ENCODE measurements around the gene NKX1-1. TPM values are rescaled to one million over a fixed set of nuclear protein-coding genes. Genes with fewer than 3 reads are reported as not detected.
A peak's percentile ranks its signal among the peaks of the same experiment; 100 is the strongest.

The NKX1-1 gene
- total RNA-seq, 4 donors from 2014 or later = not detected

DNA sequence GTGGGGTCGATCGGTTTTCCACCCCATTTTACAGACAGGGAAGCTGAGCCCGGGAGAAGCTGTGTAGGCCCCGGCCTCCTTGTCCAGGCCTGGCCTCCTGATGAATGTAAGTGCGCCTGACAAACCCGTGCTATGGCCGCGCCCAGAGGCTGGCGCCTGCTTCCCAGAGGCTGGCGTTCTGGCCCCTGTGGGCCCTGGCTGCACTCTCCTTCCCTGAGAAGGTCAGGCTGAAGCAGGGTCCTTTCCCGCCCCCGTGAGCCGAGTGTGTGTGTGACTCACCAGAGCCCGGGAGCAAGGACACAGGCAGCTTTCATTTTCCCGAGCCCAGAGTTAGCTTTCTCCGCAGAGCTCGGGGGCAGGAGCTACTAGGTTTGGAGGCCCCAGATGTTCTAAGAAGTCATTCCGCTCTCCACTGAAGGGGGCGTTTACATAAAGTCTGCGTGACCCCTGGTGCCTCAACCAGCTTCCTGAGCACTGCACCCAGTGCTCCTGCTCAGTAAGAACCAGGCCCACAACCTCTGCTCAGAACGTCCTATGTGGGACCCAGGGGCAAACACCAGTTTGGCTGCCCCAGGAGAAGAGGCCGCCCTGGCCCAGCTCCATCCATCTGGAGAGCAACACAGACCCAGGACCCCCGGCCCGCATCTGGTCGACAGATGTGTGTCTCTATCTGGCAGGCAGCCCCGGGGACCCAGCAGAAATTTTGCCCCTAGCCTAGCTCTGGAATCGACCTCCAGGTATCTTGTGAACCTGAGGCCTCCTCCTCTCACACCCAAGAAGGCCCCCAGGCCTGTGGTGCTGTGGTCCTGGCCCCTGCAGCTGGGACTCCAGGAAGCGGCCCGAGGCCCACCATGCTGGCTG lies 45.6 kb downstream of the NKX1-1 start:
- no peak for DNase-seq
- peaks cover under 1 to 91% (median 10%) of the 10 kb centered on the region in 3 donors for H3K36me3 ChIP-seq
- no peaks in the 10 kb centered on the region for H3K9me3 ChIP-seq
- no peaks in the 10 kb centered on the region for H3K27me3 ChIP-seq
- 82% methylated on average over 11 of the region's 29 CpGs; no CpG with 5 or more reads in 1 of the 2 donors for WGBS, 2 donors
- intact Hi-C loops (cut with DNase I) = no loop called here
- TF ChIP-seq POLR2A (IDR thresholded peaks at IDR 0.05) = no peak
- TF ChIP-seq, protein P1, sequence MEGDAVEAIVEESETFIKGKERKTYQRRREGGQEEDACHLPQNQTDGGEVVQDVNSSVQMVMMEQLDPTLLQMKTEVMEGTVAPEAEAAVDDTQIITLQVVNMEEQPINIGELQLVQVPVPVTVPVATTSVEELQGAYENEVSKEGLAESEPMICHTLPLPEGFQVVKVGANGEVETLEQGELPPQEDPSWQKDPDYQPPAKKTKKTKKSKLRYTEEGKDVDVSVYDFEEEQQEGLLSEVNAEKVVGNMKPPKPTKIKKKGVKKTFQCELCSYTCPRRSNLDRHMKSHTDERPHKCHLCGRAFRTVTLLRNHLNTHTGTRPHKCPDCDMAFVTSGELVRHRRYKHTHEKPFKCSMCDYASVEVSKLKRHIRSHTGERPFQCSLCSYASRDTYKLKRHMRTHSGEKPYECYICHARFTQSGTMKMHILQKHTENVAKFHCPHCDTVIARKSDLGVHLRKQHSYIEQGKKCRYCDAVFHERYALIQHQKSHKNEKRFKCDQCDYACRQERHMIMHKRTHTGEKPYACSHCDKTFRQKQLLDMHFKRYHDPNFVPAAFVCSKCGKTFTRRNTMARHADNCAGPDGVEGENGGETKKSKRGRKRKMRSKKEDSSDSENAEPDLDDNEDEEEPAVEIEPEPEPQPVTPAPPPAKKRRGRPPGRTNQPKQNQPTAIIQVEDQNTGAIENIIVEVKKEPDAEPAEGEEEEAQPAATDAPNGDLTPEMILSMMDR (IDR thresholded peaks at IDR 0.05) = no peak
- H3K4me1 ChIP-seq = peaks cover 0 to 19% (median 4%) of the 10 kb centered on the region in 3 donors
- no peak overlapping the region for H3K4me3 ChIP-seq
- H3K27ac ChIP-seq = peak overlapping the region in 2 of 4 donors; percentile 7 to 29

DNA sequence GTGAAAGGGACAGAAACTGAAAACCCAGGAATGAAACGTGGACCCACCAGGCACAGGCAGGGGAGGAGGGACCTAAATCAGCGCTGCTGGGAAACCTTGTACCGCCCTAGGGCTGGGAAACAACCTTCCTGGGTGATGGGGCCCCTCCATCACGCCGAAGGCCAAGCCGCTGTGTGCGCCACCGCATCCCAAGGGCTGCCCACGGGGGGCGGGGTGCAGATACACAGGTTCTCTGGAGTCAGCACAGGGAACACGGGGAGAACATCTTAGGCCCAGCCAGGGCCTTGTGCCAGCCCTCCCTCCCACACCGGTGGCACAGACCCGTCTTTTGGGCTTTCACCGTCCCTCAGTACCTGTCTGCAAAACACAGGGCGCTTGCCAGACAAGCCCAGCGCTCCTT lies 46.3 kb downstream of the NKX1-1 start:
- DNase-seq = no peak
- 60 to 88% methylated on average over 1 to 3 of the region's 16 CpGs for WGBS, 2 donors

DNA sequence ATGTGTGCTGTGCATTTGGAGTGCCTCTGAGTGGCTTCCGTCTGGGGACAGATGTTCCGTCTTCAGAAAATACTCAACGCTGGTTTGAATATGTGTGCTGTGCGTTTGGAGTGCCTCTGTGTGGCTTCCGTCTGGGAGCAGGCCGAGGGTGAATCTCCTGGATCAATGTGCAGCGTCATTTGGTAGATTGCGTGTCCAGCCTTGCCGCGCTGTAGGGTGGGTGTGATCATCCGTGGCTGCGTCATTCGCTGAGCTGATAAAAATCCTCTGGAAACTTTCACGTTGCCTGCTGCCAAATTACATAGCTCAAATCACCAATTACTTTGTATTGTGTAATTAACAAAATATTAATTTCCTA lies 47.1 kb downstream of the NKX1-1 start:
- no peak for TF ChIP-seq POLR2A (IDR thresholded peaks at IDR 0.05)
- TF ChIP-seq, protein P1 (IDR thresholded peaks at IDR 0.05) = no peak
- 86 to 90% methylated on average over 14 of the region's 14 CpGs for WGBS, 2 donors
- Histone ChIP-seq H3K27ac (no peak overlapping the region), H3K36me3 (peaks cover 10 to 94% (median 10%) of the 10 kb centered on the region in 3 donors), H3K27me3 (no peaks in the 10 kb centered on the region), H3K4me1 (peaks cover 0 to 7% (median 0%) of the 10 kb centered on the region in 3 donors), H3K4me3 (no peak overlapping the region), H3K9me3 (no peaks in the 10 kb centered on the region)
- intact Hi-C loops (cut with DNase I) = loop anchor here (10.0 kb wide), 1 partner anchor 266 kb away; no protein-coding TSS in a partner anchor
- no peak for DNase-seq

More for the DNA sequence above, 46.3 kb downstream of the NKX1-1 start:
- Histone ChIP-seq H3K27me3 (no peaks in the 10 kb centered on the region), H3K9me3 (no peaks in the 10 kb centered on the region), H3K27ac (peak overlapping the region in 2 of 4 donors; percentile 7 to 29), H3K4me3 (no peak overlapping the region), H3K36me3 (peaks cover 7 to 91% (median 10%) of the 10 kb centered on the region in 3 donors), H3K4me1 (peaks cover 0 to 12% (median 4%) of the 10 kb centered on the region in 3 donors)
- intact Hi-C loops (cut with DNase I) = loop anchor here (10.0 kb wide), 1 partner anchor 265 kb away; no protein-coding TSS in a partner anchor
- TF ChIP-seq, protein P1 (IDR thresholded peaks at IDR 0.05) = no peak
- TF ChIP-seq POLR2A (IDR thresholded peaks at IDR 0.05) = no peak

DNA sequence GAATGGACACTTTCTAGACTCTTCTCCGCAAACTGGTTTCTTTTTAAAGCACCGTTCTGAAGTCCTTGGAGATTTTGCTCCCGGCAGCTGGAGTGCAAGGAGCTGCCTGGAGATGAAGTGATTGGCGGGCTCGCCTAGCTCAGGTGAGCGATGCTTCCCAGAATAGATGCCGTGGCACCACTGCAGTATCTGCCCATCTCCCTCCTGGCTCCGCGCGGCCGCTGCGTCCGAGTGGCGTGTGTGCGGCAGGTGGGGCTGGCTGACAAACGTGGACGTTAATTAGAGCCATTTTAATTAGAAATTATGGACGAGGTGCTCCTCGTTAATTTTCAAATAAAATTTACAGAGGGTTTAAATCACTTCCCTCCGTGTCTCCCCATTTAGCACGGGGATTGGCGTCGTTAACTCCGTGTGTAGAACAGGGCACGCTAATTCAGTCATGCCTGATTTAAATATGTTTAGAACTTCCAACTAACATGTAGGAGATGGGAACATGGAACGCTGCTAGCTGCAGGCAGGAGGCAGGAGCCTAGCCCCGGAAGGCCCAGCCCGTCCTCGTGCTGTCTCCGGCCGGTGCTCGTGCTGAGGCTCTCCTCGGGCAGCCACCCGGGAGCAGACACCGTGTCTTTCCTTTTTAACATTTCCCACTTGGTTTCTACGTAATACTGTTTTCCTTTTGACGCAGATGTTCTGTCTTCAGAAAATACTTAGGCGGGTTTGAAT lies 47.7 kb downstream of the NKX1-1 start:
- Histone ChIP-seq H3K27me3 (no peaks in the 10 kb centered on the region), H3K4me3 (no peak overlapping the region), H3K27ac (no peak overlapping the region), H3K9me3 (no peaks in the 10 kb centered on the region), H3K36me3 (peaks cover 10 to 98% (median 12%) of the 10 kb centered on the region in 3 donors), H3K4me1 (peaks cover 0 to 7% (median 0%) of the 10 kb centered on the region in 3 donors)
- intact Hi-C loops (cut with DNase I) = loop anchor here (10.0 kb wide), 1 partner anchor 266 kb away; no protein-coding TSS in a partner anchor
- TF ChIP-seq POLR2A (IDR thresholded peaks at IDR 0.05) = no peak
- TF ChIP-seq, protein P1 (IDR thresholded peaks at IDR 0.05) = no peak
- no peak for DNase-seq
- 90 to 93% methylated on average over 35 to 38 of the region's 38 CpGs for WGBS, 2 donors

All from esophagus squamous epithelium (tissue), 5 donors.